Measurements from ENCODE around the gene PCDHGC4.

DNA sequence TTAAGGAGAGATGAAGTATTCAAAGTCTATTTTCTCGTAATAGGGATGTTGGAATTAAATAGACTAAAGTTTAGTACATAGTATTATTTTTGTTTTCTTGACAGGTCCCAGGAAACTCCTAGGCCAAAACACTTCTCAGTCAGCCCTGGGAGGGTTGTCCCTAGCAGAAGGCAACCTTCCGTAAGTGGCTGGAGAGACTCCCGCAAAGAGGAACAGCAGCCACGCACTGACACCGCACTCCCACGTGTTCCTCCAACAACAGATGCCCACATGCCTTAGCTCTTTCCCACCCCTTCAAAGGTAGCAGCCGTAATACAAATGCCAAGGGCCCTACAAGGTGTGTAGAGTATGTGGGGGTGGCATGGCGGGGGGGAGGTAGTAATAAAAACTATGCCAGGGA, 32.5 kb downstream of the PCDHGC4 start:
- TF ChIP-seq CTCF (conservative IDR thresholded peaks at IDR 0.05; ENCODE audit: low read depth, low read length) (no peak), EZH2 (IDR thresholded peaks at IDR 0.05; ENCODE audit: borderline replicate concordance, low read depth, low read length, poor library complexity, severe bottlenecking) (no peak)

Data from A673 (cell line).